ENCODE measurements around the gene WDR74.
"Not testable (repeated sequence)": the region's sequence is repeated elsewhere in the genome, so short reads cannot be mapped to it uniquely, and the experiment has no call there.

WDR74 gene

GRCh38 chr11:62840721-62841360, 1.5 kb upstream of the WDR74 start:
- DNase-seq (ENCODE audit: low spot score): peak; percentile 75

GRCh38 chr11:62835336-62835735, 4.1 kb downstream of the WDR74 start:
- no peak for DNase-seq (ENCODE audit: low spot score)

GRCh38 chr11:62832336-62833234, 6.8 kb downstream of the WDR74 start, which contains the start of gene TEX54:
Gene TEX54 (minus strand): TSS chr11:62832841.
- DNase-seq (ENCODE audit: low spot score): no peak

- peak; percentile 100 for DNase-seq (ENCODE audit: low spot score)
These were observed 7.7 kb downstream of the WDR74 start, which contains the start of gene STX5 for GRCh38 chr11:62831520-62832335. Gene STX5 (minus strand): TSS chr11:62832051. CDS start chr11:62831243, 808 bp downstream.

- no peak for DNase-seq (ENCODE audit: low spot score)
These were observed 8.4 kb downstream of the WDR74 start for GRCh38 chr11:62830904-62831519.

GRCh38 chr11:62828130-62828529, 11.3 kb downstream of the WDR74 start:
- not testable (repeated sequence) for DNase-seq (ENCODE audit: low spot score)

- DNase-seq (ENCODE audit: low spot score): no peak
These were observed 15.7 kb downstream of the WDR74 start for GRCh38 chr11:62823677-62824076.

- DNase-seq (ENCODE audit: low spot score): no peak
These were observed 22.3 kb downstream of the WDR74 start for GRCh38 chr11:62817129-62817528.

GRCh38 chr11:62816557-62816956, 22.8 kb downstream of the WDR74 start:
- DNase-seq (ENCODE audit: low spot score): no peak

- no peak for DNase-seq (ENCODE audit: low spot score)
These were observed 27.7 kb downstream of the WDR74 start for GRCh38 chr11:62811659-62812058.

- DNase-seq (ENCODE audit: low spot score): no peak
These were observed 28.6 kb downstream of the WDR74 start for GRCh38 chr11:62810748-62811147.

- no peak for DNase-seq (ENCODE audit: low spot score)
These were observed 32.7 kb downstream of the WDR74 start for GRCh38 chr11:62806611-62807121.

GRCh38 chr11:62805961-62806441, 33.4 kb downstream of the WDR74 start:
- no peak for DNase-seq (ENCODE audit: low spot score)

GRCh38 chr11:62805076-62805892, 34.1 kb downstream of the WDR74 start, which contains the start of gene NXF1:
Gene NXF1 (minus strand): TSS chr11:62805440. CDS start chr11:62805356, 84 bp downstream.
- peak; percentile 96 for DNase-seq (ENCODE audit: low spot score)

GRCh38 chr11:62804310-62805075, 34.9 kb downstream of the WDR74 start:
- DNase-seq (ENCODE audit: low spot score): peak; percentile 35

GRCh38 chr11:62801071-62801470, 38.3 kb downstream of the WDR74 start:
- no peak for DNase-seq (ENCODE audit: low spot score)

- no peak for DNase-seq (ENCODE audit: low spot score)
These were observed 39.9 kb downstream of the WDR74 start for GRCh38 chr11:62799486-62799885.

- no peak for DNase-seq (ENCODE audit: low spot score)
These were observed 43.1 kb downstream of the WDR74 start for GRCh38 chr11:62796281-62796680.

GRCh38 chr11:62794201-62794775, 45.1 kb downstream of the WDR74 start:
- DNase-seq (ENCODE audit: low spot score): no peak

All from CD4-positive, alpha-beta T cell treated with Interleukin-2 at 100 ng/mL for 4 hours (primary cell).